Activated T-cell treated with anti-CD3 and anti-CD28 coated beads for 1 hour (primary cell): ENCODE data around the gene SDF4.
"Not testable (repeated sequence)": the region's sequence is repeated elsewhere in the genome, so short reads cannot be mapped to it uniquely, and the experiment has no call there.

Experiments used
- DNase-seq: peaks from one replicate; pipeline ENCODE4 v3.0.0-alpha.2; 2020; ENCODE audit warnings: low read depth

The SDF4 gene

GRCh38 chr1:1259540-1259939 lies 27.7 kb upstream of the SDF4 start:
- DNase-seq = no peak

- DNase-seq = no peak
Measured at GRCh38 chr1:1259119-1259488, 27.3 kb upstream of the SDF4 start.

- DNase-seq = no peak
Measured at GRCh38 chr1:1256956-1257871, 25.4 kb upstream of the SDF4 start.

- no peak for DNase-seq
Measured at GRCh38 chr1:1255611-1256010, 23.8 kb upstream of the SDF4 start.

GRCh38 chr1:1255078-1255477 lies 23.3 kb upstream of the SDF4 start:
- no peak for DNase-seq

GRCh38 chr1:1254667-1254998 lies 22.8 kb upstream of the SDF4 start:
- no peak for DNase-seq

- no peak for DNase-seq
Measured at GRCh38 chr1:1253972-1254666, 22.3 kb upstream of the SDF4 start.

- no peak for DNase-seq
Measured at GRCh38 chr1:1253314-1253713, 21.5 kb upstream of the SDF4 start.

- DNase-seq = peak; percentile 40
Measured at GRCh38 chr1:1250786-1251284, 19.0 kb upstream of the SDF4 start.

- not testable (repeated sequence) for DNase-seq
Measured at GRCh38 chr1:1248009-1248913, 16.5 kb upstream of the SDF4 start.

GRCh38 chr1:1247341-1247913 lies 15.6 kb upstream of the SDF4 start:
- DNase-seq = no peak

- DNase-seq = no peak
Measured at GRCh38 chr1:1246577-1247340, 15.0 kb upstream of the SDF4 start, which contains the start of gene C1QTNF12. TSS of gene C1QTNF12 (minus strand) at chr1:1246722. CDS start at chr1:1246690, 32 bp downstream.

GRCh38 chr1:1245817-1246576 lies 14.2 kb upstream of the SDF4 start:
- no peak for DNase-seq

GRCh38 chr1:1245178-1245816 lies 13.5 kb upstream of the SDF4 start:
- DNase-seq = no peak

- DNase-seq = no peak
Measured at GRCh38 chr1:1244192-1244811, 12.5 kb upstream of the SDF4 start.

- DNase-seq = no peak
Measured at GRCh38 chr1:1243807-1244191, 12.0 kb upstream of the SDF4 start.

- DNase-seq = no peak
Measured at GRCh38 chr1:1243266-1243660, 11.5 kb upstream of the SDF4 start.

GRCh38 chr1:1242461-1243265 lies 10.9 kb upstream of the SDF4 start:
- no peak for DNase-seq
